Liver (tissue), 9 donors: ENCODE data around the gene TNFRSF11A. TPM values are rescaled to one million over a fixed set of nuclear protein-coding genes. Genes with fewer than 3 reads are reported as not detected.

Experiments
- DNase-seq: peaks from one replicate; pipeline ENCODE4 v3.0.0-alpha.2; 2017; ENCODE audit warnings: low spot score
- H3K27ac ChIP-seq, 2 donors: one replicate each; pipeline ENCODE4 v1.7.0; 2013; ENCODE audit warnings: inconsistent platforms in 2 of 2, low read length in 2 of 2, control low read depth in 1 of 2, low read depth in 1 of 2, mild to moderate bottlenecking in 1 of 2
- H3K27me3 ChIP-seq, 4 donors: one replicate each; pipeline versions ENCODE4 v1.6.1 to v1.7.0; 2013; ENCODE audit warnings: low read length in 3 of 4, inconsistent platforms in 1 of 4, mild to moderate bottlenecking in 1 of 4, moderate library complexity in 1 of 4; ENCODE audit not compliant: control insufficient read depth in 4 of 4, insufficient read depth in 4 of 4
- H3K36me3 ChIP-seq, 4 donors: one replicate each; pipeline versions ENCODE4 v1.6.1 to v1.7.0; 2013; ENCODE audit warnings: low read length in 3 of 4, mild to moderate bottlenecking in 3 of 4, low read depth in 1 of 4, moderate library complexity in 1 of 4; ENCODE audit not compliant: control insufficient read depth in 4 of 4, insufficient read depth in 3 of 4
- H3K4me1 ChIP-seq, 4 donors: one replicate each; pipeline versions ENCODE4 v1.6.1 to v1.7.0; 2013; ENCODE audit warnings: low read length in 3 of 4, mild to moderate bottlenecking in 3 of 4, moderate library complexity in 1 of 4; ENCODE audit not compliant: control insufficient read depth in 4 of 4, insufficient read depth in 4 of 4
- H3K4me3 ChIP-seq, 3 donors: one replicate each; pipeline versions ENCODE4 v1.6.1 to v1.7.0; 2013; ENCODE audit warnings: low read length in 3 of 3, control low read depth in 1 of 3, low read depth in 1 of 3, mild to moderate bottlenecking in 1 of 3
- H3K9ac ChIP-seq, 2 donors: one replicate each; pipeline ENCODE4 v1.7.0; 2013; ENCODE audit warnings: low read length in 2 of 2, mild to moderate bottlenecking in 2 of 2, moderate library complexity in 2 of 2, control low read depth in 1 of 2, low read depth in 1 of 2
- H3K9me3 ChIP-seq, 4 donors: one replicate each; pipeline versions ENCODE4 v1.6.1 to v1.7.0; 2013; ENCODE audit warnings: low read length in 3 of 4; ENCODE audit not compliant: control insufficient read depth in 4 of 4
- CTCF ChIP-seq: fragments of 150-350 bp; IDR thresholded peaks from 2 replicates; pipeline ENCODE4 v1.5.1; 2017; ENCODE audit warnings: improper control_type of control experiment, low read depth, low read length; ENCODE audit not compliant: missing input control
- EGR1 ChIP-seq, 2 donors: IDR thresholded peaks; 2 replicates each; pipeline ENCODE4 v1.6.1; 2016 to 2018; ENCODE audit warnings: antibody characterized with exemption in 2 of 2, low read depth in 2 of 2
- FOXA1 ChIP-seq: IDR thresholded peaks from 2 replicates; pipeline ENCODE4 v1.6.1; 2016; ENCODE audit warnings: antibody characterized with exemption
- FOXA2 ChIP-seq: IDR thresholded peaks from 2 replicates; pipeline ENCODE4 v1.6.1; 2016; ENCODE audit warnings: antibody characterized with exemption
- GABPA ChIP-seq, 2 donors: IDR thresholded peaks in 1 of 2; conservative IDR thresholded peaks in 1 of 2; 2 replicates each; pipeline ENCODE4 v1.6.1; 2016; ENCODE audit warnings: antibody characterized with exemption in 2 of 2, mild to moderate bottlenecking in 1 of 2, moderate library complexity in 1 of 2
- HNF4A ChIP-seq, 2 donors: conservative IDR thresholded peaks; 2 replicates each; pipeline ENCODE4 v1.6.1; 2016; ENCODE audit warnings: antibody characterized with exemption in 2 of 2, mild to moderate bottlenecking in 2 of 2
- HNF4G ChIP-seq: IDR thresholded peaks from 2 replicates; pipeline ENCODE4 v1.6.1; 2016; ENCODE audit warnings: antibody characterized with exemption
- JUND ChIP-seq, 2 donors: IDR thresholded peaks; 2 replicates each; pipeline ENCODE4 v1.6.1; 2016; ENCODE audit warnings: antibody characterized with exemption in 2 of 2
- NR2F2 ChIP-seq: IDR thresholded peaks from 2 replicates; pipeline ENCODE4 v1.6.1; 2016; ENCODE audit warnings: antibody characterized with exemption
- RAD21 ChIP-seq, 2 donors: IDR thresholded peaks; 2 replicates each; pipeline ENCODE4 v1.6.1; 2016; ENCODE audit warnings: antibody characterized with exemption in 2 of 2, mild to moderate bottlenecking in 2 of 2
- REST ChIP-seq: IDR thresholded peaks from 2 replicates; pipeline ENCODE4 v1.6.1; 2016; ENCODE audit warnings: antibody characterized with exemption, mild to moderate bottlenecking
- RXRA ChIP-seq, 2 donors: IDR thresholded peaks; 2 replicates each; pipeline ENCODE4 v1.6.1; 2017 to 2018; ENCODE audit warnings: antibody characterized with exemption in 2 of 2, mild to moderate bottlenecking in 1 of 2
- SP1 ChIP-seq: IDR thresholded peaks from 2 replicates; pipeline ENCODE4 v1.6.1; 2018; ENCODE audit warnings: antibody characterized with exemption, mild to moderate bottlenecking
- TAF1 ChIP-seq: conservative IDR thresholded peaks from 2 replicates; pipeline ENCODE4 v1.6.1; 2016; ENCODE audit warnings: antibody characterized with exemption, mild to moderate bottlenecking
- YY1 ChIP-seq: IDR thresholded peaks from 2 replicates; pipeline ENCODE4 v1.6.1; 2016; ENCODE audit warnings: antibody characterized with exemption, mild to moderate bottlenecking
- ZBTB33 ChIP-seq: IDR thresholded peaks from 2 replicates; pipeline ENCODE4 v1.6.1; 2016; ENCODE audit warnings: antibody characterized with exemption
- WGBS: extraction: QIAGEN DNeasy Blood & Tissue Kit; methylation state at CpG from one replicate; pipeline ENCODE4 v1.1.7; 2013; 5-methylcytosine and 5-hydroxymethylcytosine counted together
- polyA plus RNA-seq, 2 donors: library from polyadenylated mRNA; stranded (reverse) in 1 of 2; unstranded in 1 of 2; fragments of 200-250 nt in 1 of 2; fragments of >200 nt in 1 of 2; fragmentation: Nextera tagmentation in 1 of 2; extraction: Ambion mirVana in 1 of 2; gene quantifications; one replicate each; pipeline versions ENCODE4 v1.2.1 to v1.2.3, GENCODE V29; 2013 to 2015
- total RNA-seq, 2 donors: library from RNA; depleted of rRNA; stranded (reverse); fragments of >200 nt; gene quantifications; one replicate each; pipeline ENCODE4 v1.2.3, GENCODE V29; 2014
- TF ChIP-seq, protein P1 (sequence below): IDR thresholded peaks from 2 replicates; pipeline ENCODE4 v1.6.1; 2016; ENCODE audit warnings: antibody characterized with exemption
- TF ChIP-seq, protein P2 (sequence below): IDR thresholded peaks from 2 replicates; pipeline ENCODE4 v1.6.1; 2016; ENCODE audit warnings: antibody characterized with exemption
- donor health status: healthy.
- donor health status: healthy.
- donor health status: healthy.
- donor health status: healthy.
- donor health status: healthy.

TNFRSF11A gene
- total and polyA plus RNA-seq, 4 donors: 0.32 to 1.8 (median 0.90) TPM

GRCh38 chr18:62371436-62371835, 46.3 kb downstream of the TNFRSF11A start:
- no peak for TF ChIP-seq TAF1
- no peak for TF ChIP-seq REST
- TF ChIP-seq GABPA (IDR thresholded peaks at IDR 0.05 in 1 of 2, conservative IDR thresholded peaks at IDR 0.05 in 1 of 2): no peak
- TF ChIP-seq RXRA (IDR thresholded peaks at IDR 0.05): no peak
- TF ChIP-seq SP1: no peak
- TF ChIP-seq, protein P1, sequence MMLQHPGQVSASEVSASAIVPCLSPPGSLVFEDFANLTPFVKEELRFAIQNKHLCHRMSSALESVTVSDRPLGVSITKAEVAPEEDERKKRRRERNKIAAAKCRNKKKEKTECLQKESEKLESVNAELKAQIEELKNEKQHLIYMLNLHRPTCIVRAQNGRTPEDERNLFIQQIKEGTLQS: no peak
- TF ChIP-seq NR2F2: no peak
- TF ChIP-seq, protein P2, sequence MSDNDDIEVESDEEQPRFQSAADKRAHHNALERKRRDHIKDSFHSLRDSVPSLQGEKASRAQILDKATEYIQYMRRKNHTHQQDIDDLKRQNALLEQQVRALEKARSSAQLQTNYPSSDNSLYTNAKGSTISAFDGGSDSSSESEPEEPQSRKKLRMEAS: no peak
- no peak for TF ChIP-seq JUND (IDR thresholded peaks at IDR 0.05)
- TF ChIP-seq RAD21 (IDR thresholded peaks at IDR 0.05): no peak
- TF ChIP-seq EGR1 (IDR thresholded peaks at IDR 0.05; ENCODE audit: low read depth in 2 of 2): no peak
- no peak for TF ChIP-seq FOXA2
- no peak for TF ChIP-seq FOXA1
- TF ChIP-seq ZBTB33: no peak
- no peak for TF ChIP-seq HNF4G
- TF ChIP-seq HNF4A (conservative IDR thresholded peaks at IDR 0.05): no peak
- no peak for TF ChIP-seq CTCF
- TF ChIP-seq YY1: no peak
- no peak overlapping the region for H3K4me3 ChIP-seq
- H3K36me3 ChIP-seq: no peaks in the 10 kb centered on the region
- no peak for DNase-seq
- 92% methylated on average over 10 of the region's 10 CpGs for WGBS
- H3K27ac ChIP-seq: no peak overlapping the region
- no peak overlapping the region for H3K9ac ChIP-seq
- H3K9me3 ChIP-seq: no peaks in the 10 kb centered on the region
- no peaks in the 10 kb centered on the region for H3K4me1 ChIP-seq
- no peaks in the 10 kb centered on the region for H3K27me3 ChIP-seq
